A673 (cell line): ENCODE results near the gene LNX1. TPM values are rescaled to one million over a fixed set of nuclear protein-coding genes. Genes with fewer than 3 reads are reported as not detected.
A peak's percentile ranks its signal among the peaks of the same experiment; 100 is the strongest.

Experiments
- BruUV-seq: library from RNA; stranded (reverse); fragments of 400-500 nt; replicated peaks from 2 replicates; lab custom pipeline; 2021; lab: Mats Ljungman, UMichigan
- CTCF ChIA-PET: fragments of 300-600 bp; sonication (Branson Sonifier 250); formaldehyde crosslinking; loops from one replicate; lab custom pipeline; 2022; ENCODE audit warnings: antibody characterized with exemption; lab: Charles Lee
- POLR2A ChIA-PET: fragments of 300-600 bp; sonication (Branson Sonifier 250); formaldehyde crosslinking; loops from one replicate; lab custom pipeline; 2022; ENCODE audit warnings: antibody characterized with exemption; ENCODE audit not compliant: low non-redundant PET; lab: Charles Lee
- DNase-seq: peaks from one replicate; pipeline ENCODE4 v3.0.0-alpha.2; 2015; ENCODE audit warnings: low spot score
- H3K27ac ChIP-seq: fragments of 200-600 bp; sonication (generic); 2 replicates; pipeline ENCODE4 v1.5.1; 2016; ENCODE audit warnings: mixed run types, low read depth, mild to moderate bottlenecking, mixed read lengths, antibody characterized with exemption, low read length; ENCODE audit not compliant: poor library complexity, severe bottlenecking
- H3K27me3 ChIP-seq: fragments of 200-600 bp; sonication (generic); replicated peaks from 2 replicates; pipeline ENCODE4 v1.6.1; 2017; ENCODE audit warnings: mixed run types, low read depth, mild to moderate bottlenecking, mixed read lengths, antibody characterized with exemption, low read length; ENCODE audit not compliant: insufficient read depth, poor library complexity
- H3K36me3 ChIP-seq: fragments of 200-600 bp; sonication (generic); 2 replicates; pipeline ENCODE4 v1.6.1; 2016; ENCODE audit warnings: mixed run types, mild to moderate bottlenecking, mixed read lengths, antibody characterized with exemption, low read length; ENCODE audit not compliant: insufficient read depth, poor library complexity, severe bottlenecking
- H3K4me1 ChIP-seq: fragments of 200-600 bp; sonication (generic); 2 replicates; pipeline ENCODE4 v1.6.1; 2017; ENCODE audit warnings: mixed run types, mild to moderate bottlenecking, mixed read lengths, antibody characterized with exemption, low read length; ENCODE audit not compliant: insufficient read depth, poor library complexity, severe bottlenecking
- H3K4me3 ChIP-seq: fragments of 200-600 bp; sonication (generic); 2 replicates; pipeline ENCODE4 v1.5.1; 2016; ENCODE audit warnings: low read depth, mixed run types, mild to moderate bottlenecking, mixed read lengths, low read length; ENCODE audit not compliant: poor library complexity, severe bottlenecking
- H3K9me3 ChIP-seq: fragments of 200-600 bp; sonication (generic); 2 replicates; pipeline ENCODE4 v1.6.1; 2016; ENCODE audit warnings: mixed run types, low read depth, mild to moderate bottlenecking, mixed read lengths, antibody characterized with exemption, low read length; ENCODE audit not compliant: poor library complexity, severe bottlenecking
- CTCF ChIP-seq: fragments of 300-800, 200-600 bp; sonication (generic); conservative IDR thresholded peaks from 2 replicates; pipeline ENCODE4 v1.5.1; 2017; ENCODE audit warnings: low read depth, mild to moderate bottlenecking, antibody characterized with exemption, low read length, moderate library complexity, mixed read lengths
- EZH2 ChIP-seq: fragments of 200-600 bp; sonication (generic); IDR thresholded peaks from 2 replicates; pipeline ENCODE4 v1.6.1; 2017; ENCODE audit warnings: borderline replicate concordance, low read depth, mild to moderate bottlenecking, mixed read lengths, antibody characterized with exemption, low read length; ENCODE audit not compliant: poor library complexity, severe bottlenecking
- intact Hi-C: fragments of 100-400 bp; cut with micrococcal nuclease; formaldehyde crosslinking; loops from one replicate; pipeline ENCODE4 v1.10.0; 2022; ENCODE audit not compliant: unreplicated experiment
- total RNA-seq: library from RNA; stranded (reverse); gene quantifications from 2 replicates; pipeline ENCODE4 v1.2.3, GENCODE V29; 2021

The LNX1 gene
- total RNA-seq, 1 experiment from 2014 or later, result not detected

- DNase-seq, result peak; percentile 36
- ChIA-PET POLR2A (no interaction called here), CTCF (no interaction called here)
- intact Hi-C loops, result no loop called here
- no peaks in the 10 kb centered on the region for H3K4me1 ChIP-seq
- BruUV-seq, result no TSS peak
- no peaks in the 10 kb centered on the region for H3K36me3 ChIP-seq
- no peak overlapping the region for H3K4me3 ChIP-seq
- H3K27ac ChIP-seq, result no peak overlapping the region
- no peaks in the 10 kb centered on the region for H3K27me3 ChIP-seq
- no peaks in the 10 kb centered on the region for H3K9me3 ChIP-seq
- TF ChIP-seq EZH2, result no peak
- TF ChIP-seq CTCF, result no peak
These were observed 49.6 kb downstream of the LNX1 start for GRCh38 chr4:53541577-53542206.

- POLR2A ChIA-PET, result no interaction called here
- no peaks in the 10 kb centered on the region for H3K4me1 ChIP-seq
- H3K36me3 ChIP-seq, result no peaks in the 10 kb centered on the region
- no peaks in the 10 kb centered on the region for H3K9me3 ChIP-seq
- no peak overlapping the region for H3K4me3 ChIP-seq
- BruUV-seq, result no TSS peak
- H3K27me3 ChIP-seq, result no peaks in the 10 kb centered on the region
- intact Hi-C loops, result no loop called here
- TF ChIP-seq CTCF (no peak), EZH2 (no peak)
- no peak overlapping the region for H3K27ac ChIP-seq
- no peak for DNase-seq
- CTCF ChIA-PET, result no interaction called here
These were observed 52.5 kb downstream of the LNX1 start for GRCh38 chr4:53538756-53539155.

DNA sequence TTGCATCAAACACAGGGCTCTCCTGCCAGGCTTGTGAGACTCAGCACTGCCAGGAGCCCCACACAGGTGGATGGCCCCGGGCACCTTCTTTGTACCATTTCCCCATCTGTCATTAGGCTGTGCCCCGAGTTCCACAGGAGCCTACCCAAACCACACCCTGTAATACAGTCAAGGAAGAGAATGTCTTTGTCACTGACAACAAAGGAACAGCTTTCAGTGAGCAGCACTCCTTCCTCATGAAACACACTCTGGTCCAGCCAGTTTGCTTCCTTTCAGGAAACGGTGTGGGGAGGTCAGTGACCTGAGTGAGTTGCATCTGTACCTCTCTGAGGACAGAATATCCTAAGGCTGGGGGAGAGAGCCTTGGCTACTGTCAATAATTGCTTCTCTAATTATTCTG, 53.7 kb downstream of the LNX1 start:
- POLR2A ChIA-PET, result no interaction called here

More for the DNA sequence above, 53.7 kb downstream of the LNX1 start:
- no peaks in the 10 kb centered on the region for H3K9me3 ChIP-seq
- TF ChIP-seq EZH2 (no peak), CTCF (no peak)
- DNase-seq, result no peak
- H3K4me3 ChIP-seq, result no peak overlapping the region
- H3K36me3 ChIP-seq, result no peaks in the 10 kb centered on the region
- no peaks in the 10 kb centered on the region for H3K27me3 ChIP-seq
- no TSS peak for BruUV-seq
- CTCF ChIA-PET, result no interaction called here
- no peak overlapping the region for H3K27ac ChIP-seq
- H3K4me1 ChIP-seq, result no peaks in the 10 kb centered on the region
- intact Hi-C loops, result no loop called here
